ENCODE measurements around the gene SLC39A1.
A peak's percentile ranks its signal among the peaks of the same experiment; 100 is the strongest.
"Not testable (repeated sequence)": the region's sequence is repeated elsewhere in the genome, so short reads cannot be mapped to it uniquely, and the experiment has no call there.

SLC39A1 gene, protein sequence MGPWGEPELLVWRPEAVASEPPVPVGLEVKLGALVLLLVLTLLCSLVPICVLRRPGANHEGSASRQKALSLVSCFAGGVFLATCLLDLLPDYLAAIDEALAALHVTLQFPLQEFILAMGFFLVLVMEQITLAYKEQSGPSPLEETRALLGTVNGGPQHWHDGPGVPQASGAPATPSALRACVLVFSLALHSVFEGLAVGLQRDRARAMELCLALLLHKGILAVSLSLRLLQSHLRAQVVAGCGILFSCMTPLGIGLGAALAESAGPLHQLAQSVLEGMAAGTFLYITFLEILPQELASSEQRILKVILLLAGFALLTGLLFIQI

GRCh38 chr1:153963030-153963849 is at the start of gene SLC39A1:
SLC39A1 (minus strand) TSS chr1:153963537; CDS start chr1:153962715, 822 bp downstream.
- H3K27me3 ChIP-seq (ENCODE audit: control insufficient read depth in 1 of 2, insufficient read depth in 2 of 2, low read length in 2 of 2): no peaks in the 10 kb centered on the region
- peaks cover 46 to 49% of the 10 kb centered on the region in 2 donors for H3K4me1 ChIP-seq (ENCODE audit: control insufficient read depth in 1 of 2, insufficient read depth in 2 of 2, low read length in 2 of 2)
- H3K36me3 ChIP-seq (ENCODE audit: control insufficient read depth in 1 of 2, insufficient read depth in 2 of 2, low read length in 2 of 2): peaks cover 0 to 11% of the 10 kb centered on the region in 2 donors
- no peaks in the 10 kb centered on the region for H3K9me3 ChIP-seq (ENCODE audit: control insufficient read depth in 1 of 2, low read length in 2 of 2)
- H3K9ac ChIP-seq (ENCODE audit: low read depth in 1 of 2, low read length in 2 of 2): peak within 1 kb of the TSS; percentile 94 to 99
- H3K4me3 ChIP-seq (ENCODE audit: low read depth in 1 of 2, low read length in 2 of 2): peak within 1 kb of the TSS; percentile 77 to 95
- H3K27ac ChIP-seq (ENCODE audit: low read depth, low read length): peak within 1 kb of the TSS; percentile 83

DNA sequence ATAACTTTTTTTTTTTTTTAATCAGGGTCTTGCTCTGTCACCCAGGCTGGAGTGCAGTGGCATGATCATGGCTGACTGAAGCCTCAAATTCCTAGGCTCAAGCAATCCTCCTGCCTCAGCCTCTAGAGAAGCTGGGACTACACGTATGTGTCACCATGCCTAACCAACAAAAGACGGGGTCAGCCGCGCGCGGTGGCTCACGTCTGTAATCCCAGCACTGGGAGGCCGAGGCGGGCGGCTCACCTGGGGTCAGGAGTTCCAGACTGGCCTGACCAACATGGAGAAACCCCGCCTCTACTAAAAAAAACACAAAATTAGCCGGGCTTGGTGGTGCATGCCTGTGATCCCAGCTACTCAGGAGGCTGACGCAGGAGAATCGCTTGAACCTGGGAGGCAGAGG is 49.2 kb upstream of the SLC39A1 start:
- not testable (repeated sequence) for H3K9me3 ChIP-seq (ENCODE audit: control insufficient read depth in 1 of 2, low read length in 2 of 2); H3K36me3 ChIP-seq (ENCODE audit: control insufficient read depth in 1 of 2, insufficient read depth in 2 of 2, low read length in 2 of 2); H3K4me3 ChIP-seq (ENCODE audit: low read depth in 1 of 2, low read length in 2 of 2); H3K27ac ChIP-seq (ENCODE audit: low read depth, low read length); H3K27me3 ChIP-seq (ENCODE audit: control insufficient read depth in 1 of 2, insufficient read depth in 2 of 2, low read length in 2 of 2); H3K9ac ChIP-seq (ENCODE audit: low read depth in 1 of 2, low read length in 2 of 2); H3K4me1 ChIP-seq (ENCODE audit: control insufficient read depth in 1 of 2, insufficient read depth in 2 of 2, low read length in 2 of 2)

- Histone ChIP-seq H3K4me3 (ENCODE audit: low read depth in 1 of 2, low read length in 2 of 2) (no peak overlapping the region), H3K27me3 (ENCODE audit: control insufficient read depth in 1 of 2, insufficient read depth in 2 of 2, low read length in 2 of 2) (no peaks in the 10 kb centered on the region), H3K27ac (ENCODE audit: low read depth, low read length) (no peak overlapping the region), H3K36me3 (ENCODE audit: control insufficient read depth in 1 of 2, insufficient read depth in 2 of 2, low read length in 2 of 2) (no peaks in the 10 kb centered on the region), H3K9ac (ENCODE audit: low read depth in 1 of 2, low read length in 2 of 2) (no peak overlapping the region), H3K4me1 (ENCODE audit: control insufficient read depth in 1 of 2, insufficient read depth in 2 of 2, low read length in 2 of 2) (peaks cover 0 to 5% of the 10 kb centered on the region in 2 donors), H3K9me3 (ENCODE audit: control insufficient read depth in 1 of 2, low read length in 2 of 2) (no peaks in the 10 kb centered on the region)
These were observed 48.8 kb upstream of the SLC39A1 start for GRCh38 chr1:154012129-154012528.

DNA sequence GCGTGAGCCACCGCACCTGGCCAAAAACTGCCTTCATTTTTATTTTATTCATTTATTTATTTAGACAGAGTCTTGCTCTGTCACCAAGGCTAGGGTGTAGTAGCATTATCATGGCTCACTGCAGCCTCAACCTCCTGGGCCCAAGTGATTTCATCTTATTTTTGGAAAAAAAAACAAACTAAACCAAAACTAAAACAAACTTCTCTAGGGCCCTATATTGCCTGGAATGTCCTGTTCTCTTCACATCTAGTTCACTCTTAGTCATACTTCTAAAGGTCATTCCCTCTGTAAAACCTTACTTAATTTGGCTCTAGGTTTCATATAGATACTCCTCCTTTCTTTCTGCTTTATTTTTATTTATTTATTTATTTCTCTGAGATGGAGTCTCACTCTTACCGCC is 42.8 kb upstream of the SLC39A1 start:
- no peak overlapping the region for H3K4me3 ChIP-seq (ENCODE audit: low read depth in 1 of 2, low read length in 2 of 2)
- H3K9ac ChIP-seq (ENCODE audit: low read depth in 1 of 2, low read length in 2 of 2): no peak overlapping the region
- no peaks in the 10 kb centered on the region for H3K9me3 ChIP-seq (ENCODE audit: control insufficient read depth in 1 of 2, low read length in 2 of 2)
- H3K27ac ChIP-seq (ENCODE audit: low read depth, low read length): no peak overlapping the region
- no peaks in the 10 kb centered on the region for H3K27me3 ChIP-seq (ENCODE audit: control insufficient read depth in 1 of 2, insufficient read depth in 2 of 2, low read length in 2 of 2)
- H3K36me3 ChIP-seq (ENCODE audit: control insufficient read depth in 1 of 2, insufficient read depth in 2 of 2, low read length in 2 of 2): no peaks in the 10 kb centered on the region
- H3K4me1 ChIP-seq (ENCODE audit: control insufficient read depth in 1 of 2, insufficient read depth in 2 of 2, low read length in 2 of 2): no peaks in the 10 kb centered on the region

GRCh38 chr1:154000420-154000819 is 37.1 kb upstream of the SLC39A1 start:
- H3K27me3 ChIP-seq (ENCODE audit: control insufficient read depth in 1 of 2, insufficient read depth in 2 of 2, low read length in 2 of 2): no peaks in the 10 kb centered on the region
- no peak overlapping the region for H3K9ac ChIP-seq (ENCODE audit: low read depth in 1 of 2, low read length in 2 of 2)
- H3K9me3 ChIP-seq (ENCODE audit: control insufficient read depth in 1 of 2, low read length in 2 of 2): no peaks in the 10 kb centered on the region
- no peaks in the 10 kb centered on the region for H3K36me3 ChIP-seq (ENCODE audit: control insufficient read depth in 1 of 2, insufficient read depth in 2 of 2, low read length in 2 of 2)
- no peak overlapping the region for H3K27ac ChIP-seq (ENCODE audit: low read depth, low read length)
- no peak overlapping the region for H3K4me3 ChIP-seq (ENCODE audit: low read depth in 1 of 2, low read length in 2 of 2)
- H3K4me1 ChIP-seq (ENCODE audit: control insufficient read depth in 1 of 2, insufficient read depth in 2 of 2, low read length in 2 of 2): no peaks in the 10 kb centered on the region

- peaks cover 10 to 28% of the 10 kb centered on the region in 2 donors for H3K36me3 ChIP-seq (ENCODE audit: control insufficient read depth in 1 of 2, insufficient read depth in 2 of 2, low read length in 2 of 2)
- H3K9me3 ChIP-seq (ENCODE audit: control insufficient read depth in 1 of 2, low read length in 2 of 2); H3K27me3 ChIP-seq (ENCODE audit: control insufficient read depth in 1 of 2, insufficient read depth in 2 of 2, low read length in 2 of 2); H3K4me3 ChIP-seq (ENCODE audit: low read depth in 1 of 2, low read length in 2 of 2); H3K27ac ChIP-seq (ENCODE audit: low read depth, low read length); H3K9ac ChIP-seq (ENCODE audit: low read depth in 1 of 2, low read length in 2 of 2): not testable (repeated sequence)
- peaks cover 9 to 11% of the 10 kb centered on the region in 2 donors for H3K4me1 ChIP-seq (ENCODE audit: control insufficient read depth in 1 of 2, insufficient read depth in 2 of 2, low read length in 2 of 2)
These were observed 33.5 kb upstream of the SLC39A1 start for GRCh38 chr1:153996882-153997281.

DNA sequence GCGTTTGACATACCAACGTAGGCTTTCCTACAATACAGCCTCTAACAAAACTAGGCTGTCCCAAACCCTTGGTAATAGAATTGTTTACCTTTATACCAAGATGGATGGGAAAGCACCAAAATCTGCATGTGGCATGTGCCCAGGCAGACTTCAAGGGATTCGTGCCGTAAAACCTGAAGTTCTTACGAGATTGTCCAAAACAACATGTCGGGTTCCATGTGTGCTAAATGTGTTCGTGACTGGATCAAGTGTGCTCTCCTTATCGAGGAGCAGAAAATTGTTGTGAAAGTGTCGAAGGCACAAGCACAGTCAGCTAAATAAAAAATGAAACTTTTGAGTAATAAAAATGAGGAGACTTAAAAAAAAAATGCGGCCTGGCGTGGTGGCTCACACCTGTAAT is 32.3 kb upstream of the SLC39A1 start:
- Histone ChIP-seq H3K4me3 (ENCODE audit: low read depth in 1 of 2, low read length in 2 of 2) (no peak overlapping the region), H3K27me3 (ENCODE audit: control insufficient read depth in 1 of 2, insufficient read depth in 2 of 2, low read length in 2 of 2) (no peaks in the 10 kb centered on the region), H3K4me1 (ENCODE audit: control insufficient read depth in 1 of 2, insufficient read depth in 2 of 2, low read length in 2 of 2) (peaks cover 17 to 18% of the 10 kb centered on the region in 2 donors), H3K27ac (ENCODE audit: low read depth, low read length) (no peak overlapping the region), H3K9ac (ENCODE audit: low read depth in 1 of 2, low read length in 2 of 2) (no peak overlapping the region), H3K36me3 (ENCODE audit: control insufficient read depth in 1 of 2, insufficient read depth in 2 of 2, low read length in 2 of 2) (peaks cover 13 to 34% of the 10 kb centered on the region in 2 donors), H3K9me3 (ENCODE audit: control insufficient read depth in 1 of 2, low read length in 2 of 2) (no peaks in the 10 kb centered on the region)

DNA sequence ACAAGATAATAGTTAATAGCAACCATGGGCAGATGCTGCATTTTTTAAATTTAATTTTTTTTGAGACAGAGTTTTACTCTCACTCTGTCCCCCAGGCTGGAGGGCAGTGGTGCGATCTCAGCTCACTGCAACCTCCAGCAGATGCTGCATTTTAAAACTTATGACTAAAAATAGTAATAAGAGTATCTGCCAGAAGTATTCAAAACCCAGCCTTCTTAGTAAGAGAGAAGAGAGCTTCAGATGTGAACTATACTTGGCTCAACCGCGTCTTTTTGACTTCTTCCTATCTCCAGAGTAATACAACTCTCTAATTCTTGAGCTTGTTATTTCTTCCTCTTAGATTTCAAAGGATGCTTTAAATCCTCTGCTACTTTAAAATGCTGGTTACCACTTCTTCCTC is 31.9 kb upstream of the SLC39A1 start:
- H3K36me3 ChIP-seq (ENCODE audit: control insufficient read depth in 1 of 2, insufficient read depth in 2 of 2, low read length in 2 of 2): peaks cover 13 to 34% of the 10 kb centered on the region in 2 donors
- no peaks in the 10 kb centered on the region for H3K9me3 ChIP-seq (ENCODE audit: control insufficient read depth in 1 of 2, low read length in 2 of 2)
- H3K4me3 ChIP-seq (ENCODE audit: low read depth in 1 of 2, low read length in 2 of 2): no peak overlapping the region
- H3K4me1 ChIP-seq (ENCODE audit: control insufficient read depth in 1 of 2, insufficient read depth in 2 of 2, low read length in 2 of 2): peaks cover 17 to 18% of the 10 kb centered on the region in 2 donors
- H3K9ac ChIP-seq (ENCODE audit: low read depth in 1 of 2, low read length in 2 of 2): no peak overlapping the region
- H3K27me3 ChIP-seq (ENCODE audit: control insufficient read depth in 1 of 2, insufficient read depth in 2 of 2, low read length in 2 of 2): no peaks in the 10 kb centered on the region
- H3K27ac ChIP-seq (ENCODE audit: low read depth, low read length): no peak overlapping the region

DNA sequence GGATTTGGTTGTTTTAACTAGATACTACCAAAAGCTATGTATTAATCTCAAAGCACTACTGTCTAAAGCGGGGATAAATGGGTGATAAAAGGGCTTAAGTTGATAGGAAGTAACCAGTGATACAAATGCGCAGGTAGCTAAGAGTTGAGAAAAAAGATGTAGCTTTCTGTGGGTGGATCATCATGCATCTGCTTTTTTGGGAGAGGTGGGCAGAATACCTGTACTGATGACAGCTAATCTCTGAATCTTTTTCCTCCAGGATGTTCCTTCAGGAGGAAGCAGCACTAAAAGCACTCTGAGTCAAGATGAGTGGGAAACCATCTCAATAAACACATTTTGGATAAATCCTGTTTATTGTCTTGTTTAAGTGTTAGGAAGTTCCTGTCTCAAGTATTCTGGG is 28.5 kb upstream of the SLC39A1 start:
- Histone ChIP-seq H3K36me3 (ENCODE audit: control insufficient read depth in 1 of 2, insufficient read depth in 2 of 2, low read length in 2 of 2) (peaks cover 13 to 34% of the 10 kb centered on the region in 2 donors), H3K4me1 (ENCODE audit: control insufficient read depth in 1 of 2, insufficient read depth in 2 of 2, low read length in 2 of 2) (peaks cover 18 to 20% of the 10 kb centered on the region in 2 donors), H3K27me3 (ENCODE audit: control insufficient read depth in 1 of 2, insufficient read depth in 2 of 2, low read length in 2 of 2) (no peaks in the 10 kb centered on the region), H3K9me3 (ENCODE audit: control insufficient read depth in 1 of 2, low read length in 2 of 2) (no peaks in the 10 kb centered on the region), H3K9ac (ENCODE audit: low read depth in 1 of 2, low read length in 2 of 2) (peak overlapping the region; percentile 90 to 94), H3K4me3 (ENCODE audit: low read depth in 1 of 2, low read length in 2 of 2) (peak overlapping the region; percentile 84 to 88), H3K27ac (ENCODE audit: low read depth, low read length) (no peak overlapping the region)

DNA sequence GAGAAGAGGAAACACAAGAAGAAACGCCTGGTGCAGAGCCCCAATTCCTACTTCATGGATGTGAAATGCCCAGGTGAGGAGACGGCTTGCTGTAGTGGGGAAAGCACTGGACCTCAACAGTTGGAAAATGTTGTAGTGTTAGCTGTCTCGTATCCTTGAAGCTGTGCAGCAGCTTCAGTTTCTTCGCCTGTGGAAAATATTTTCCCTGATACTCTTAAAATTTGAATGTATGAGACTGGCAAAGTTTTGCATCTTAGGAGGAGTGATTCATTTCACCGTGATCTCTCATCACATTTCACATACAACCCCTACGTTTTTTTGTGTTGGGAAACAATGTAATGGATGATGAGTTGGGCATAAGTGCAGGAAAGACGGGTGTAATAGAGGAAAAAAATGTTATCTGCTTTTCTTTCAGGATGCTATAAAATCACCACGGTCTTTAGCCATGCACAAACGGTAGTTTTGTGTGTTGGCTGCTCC is 27.9 kb upstream of the SLC39A1 start:
- H3K27ac ChIP-seq (ENCODE audit: low read depth, low read length): peak overlapping the region; percentile 86
- H3K9me3 ChIP-seq (ENCODE audit: control insufficient read depth in 1 of 2, low read length in 2 of 2): no peaks in the 10 kb centered on the region
- peaks cover 18 to 25% of the 10 kb centered on the region in 2 donors for H3K4me1 ChIP-seq (ENCODE audit: control insufficient read depth in 1 of 2, insufficient read depth in 2 of 2, low read length in 2 of 2)
- H3K27me3 ChIP-seq (ENCODE audit: control insufficient read depth in 1 of 2, insufficient read depth in 2 of 2, low read length in 2 of 2): no peaks in the 10 kb centered on the region
- peak overlapping the region; percentile 84 to 88 for H3K4me3 ChIP-seq (ENCODE audit: low read depth in 1 of 2, low read length in 2 of 2)
- H3K36me3 ChIP-seq (ENCODE audit: control insufficient read depth in 1 of 2, insufficient read depth in 2 of 2, low read length in 2 of 2): peaks cover 13 to 34% of the 10 kb centered on the region in 2 donors
- peak overlapping the region; percentile 90 to 94 for H3K9ac ChIP-seq (ENCODE audit: low read depth in 1 of 2, low read length in 2 of 2)

Measured in duodenal mucosa (tissue), 2 donors.